ENCODE data around the gene LRRC9.
"Not testable (repeated sequence)": the region's sequence is repeated elsewhere in the genome, so short reads cannot be mapped to it uniquely, and the experiment has no call there.

The LRRC9 gene

DNA sequence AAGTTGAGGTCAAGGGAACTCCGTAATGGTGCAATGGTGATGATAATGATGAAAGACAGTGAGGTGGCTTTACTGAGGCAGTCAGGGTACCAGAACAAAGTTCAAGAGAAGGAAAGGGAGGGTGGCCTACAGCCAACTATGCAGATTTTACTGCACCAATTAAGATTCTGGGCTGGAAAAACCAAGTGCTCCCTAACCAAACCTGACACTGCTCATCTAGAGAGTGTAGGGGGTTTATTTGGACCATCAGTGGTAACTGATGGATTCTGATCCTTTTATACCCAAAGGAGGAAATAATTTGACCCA, 387 bp downstream of the LRRC9 start:
- DNase-seq (ENCODE audit: low read depth), result no peak
- TF ChIP-seq, protein P1, sequence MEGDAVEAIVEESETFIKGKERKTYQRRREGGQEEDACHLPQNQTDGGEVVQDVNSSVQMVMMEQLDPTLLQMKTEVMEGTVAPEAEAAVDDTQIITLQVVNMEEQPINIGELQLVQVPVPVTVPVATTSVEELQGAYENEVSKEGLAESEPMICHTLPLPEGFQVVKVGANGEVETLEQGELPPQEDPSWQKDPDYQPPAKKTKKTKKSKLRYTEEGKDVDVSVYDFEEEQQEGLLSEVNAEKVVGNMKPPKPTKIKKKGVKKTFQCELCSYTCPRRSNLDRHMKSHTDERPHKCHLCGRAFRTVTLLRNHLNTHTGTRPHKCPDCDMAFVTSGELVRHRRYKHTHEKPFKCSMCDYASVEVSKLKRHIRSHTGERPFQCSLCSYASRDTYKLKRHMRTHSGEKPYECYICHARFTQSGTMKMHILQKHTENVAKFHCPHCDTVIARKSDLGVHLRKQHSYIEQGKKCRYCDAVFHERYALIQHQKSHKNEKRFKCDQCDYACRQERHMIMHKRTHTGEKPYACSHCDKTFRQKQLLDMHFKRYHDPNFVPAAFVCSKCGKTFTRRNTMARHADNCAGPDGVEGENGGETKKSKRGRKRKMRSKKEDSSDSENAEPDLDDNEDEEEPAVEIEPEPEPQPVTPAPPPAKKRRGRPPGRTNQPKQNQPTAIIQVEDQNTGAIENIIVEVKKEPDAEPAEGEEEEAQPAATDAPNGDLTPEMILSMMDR (conservative IDR thresholded peaks at IDR 0.05; ENCODE audit: low read depth, low read length), result no peak
- peak overlapping the region; percentile 77 for H3K4me3 ChIP-seq (ENCODE audit: low read length)

DNA sequence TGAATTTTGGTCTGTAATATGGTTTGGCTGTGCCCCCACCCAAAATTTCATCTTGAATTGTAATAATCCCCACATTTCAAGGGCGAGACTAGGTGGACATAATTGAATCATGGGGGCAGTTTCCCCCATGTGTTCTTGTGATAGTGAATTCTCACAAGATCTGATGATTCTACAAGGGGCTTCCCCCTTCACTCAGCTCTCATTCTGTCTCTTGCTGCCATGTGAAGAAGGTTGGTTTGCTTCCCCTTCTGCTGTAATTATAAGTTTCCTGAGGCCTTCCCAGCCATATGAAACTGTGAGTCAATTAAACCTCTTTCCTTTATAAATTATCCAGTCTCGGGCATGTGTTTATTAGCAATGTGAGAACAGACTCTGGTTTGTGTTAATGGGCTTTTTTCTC, 5.9 kb downstream of the LRRC9 start:
- DNase-seq (ENCODE audit: low read depth), result no peak
- no peak overlapping the region for H3K4me3 ChIP-seq (ENCODE audit: low read length)
- TF ChIP-seq, protein P1 (conservative IDR thresholded peaks at IDR 0.05; ENCODE audit: low read depth, low read length), result no peak

DNA sequence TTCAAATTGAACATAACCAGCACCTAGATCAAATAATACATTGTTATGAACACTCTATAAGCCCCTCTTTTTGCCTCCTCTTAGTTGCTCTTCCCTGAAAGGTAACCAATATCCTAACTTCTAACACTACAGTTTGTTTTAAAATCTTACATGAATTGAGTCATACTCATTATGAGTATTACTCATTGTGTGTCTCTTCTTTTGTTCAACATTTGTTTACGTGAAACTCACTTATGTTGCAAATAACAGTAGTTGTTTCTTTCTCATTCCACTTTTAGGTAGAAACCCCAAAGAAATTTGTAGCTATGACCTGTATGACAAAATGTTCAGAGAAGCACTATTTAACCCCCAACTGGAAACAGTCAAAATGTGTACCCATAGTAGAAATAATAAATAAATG, 6.6 kb downstream of the LRRC9 start:
- DNase-seq (ENCODE audit: low read depth), result no peak
- TF ChIP-seq, protein P1 (conservative IDR thresholded peaks at IDR 0.05; ENCODE audit: low read depth, low read length), result no peak
- no peak overlapping the region for H3K4me3 ChIP-seq (ENCODE audit: low read length)

DNA sequence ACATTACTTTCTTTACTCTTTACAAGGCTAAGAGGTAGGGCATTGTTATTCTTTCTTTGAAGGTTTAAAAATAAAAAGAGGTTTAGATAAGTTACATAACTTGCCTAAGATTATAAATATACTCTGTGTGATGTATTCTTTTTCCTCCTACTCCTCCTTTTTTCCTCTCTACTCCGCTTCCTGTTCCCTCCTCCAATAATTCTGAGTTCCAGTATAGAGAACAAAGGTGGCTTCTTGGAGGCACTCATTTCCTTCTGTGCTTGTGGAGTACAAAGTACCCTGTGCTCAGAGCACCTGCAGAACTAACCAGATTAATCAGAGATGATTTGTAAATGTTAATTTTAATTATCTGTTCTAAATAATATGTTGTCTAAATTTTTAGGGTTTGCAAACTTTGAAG, 11.3 kb downstream of the LRRC9 start:
- TF ChIP-seq, protein P1 (conservative IDR thresholded peaks at IDR 0.05; ENCODE audit: low read depth, low read length), result no peak
- DNase-seq (ENCODE audit: low read depth), result no peak
- H3K4me3 ChIP-seq (ENCODE audit: low read length), result no peak overlapping the region

DNA sequence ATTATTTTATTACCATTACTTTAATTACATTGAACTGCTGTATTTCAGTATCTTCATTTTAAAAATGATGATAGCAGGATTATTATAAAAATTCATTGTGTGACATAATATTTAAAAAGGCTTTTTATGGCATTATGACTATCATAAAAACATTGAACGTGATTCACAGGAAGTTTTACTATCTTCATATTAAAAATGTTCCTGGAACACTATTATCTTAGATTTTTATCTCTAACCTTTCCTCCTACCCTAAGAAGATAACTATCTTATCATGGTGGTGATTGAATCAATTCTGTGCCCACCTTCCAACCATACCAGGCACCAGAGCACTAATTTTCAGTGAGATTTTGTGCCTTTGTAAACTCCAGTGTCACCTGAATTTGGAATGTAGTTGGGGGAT, 16.2 kb downstream of the LRRC9 start:
- TF ChIP-seq, protein P1 (conservative IDR thresholded peaks at IDR 0.05; ENCODE audit: low read depth, low read length), result no peak
- DNase-seq (ENCODE audit: low read depth), result no peak
- H3K4me3 ChIP-seq (ENCODE audit: low read length), result no peak overlapping the region

DNA sequence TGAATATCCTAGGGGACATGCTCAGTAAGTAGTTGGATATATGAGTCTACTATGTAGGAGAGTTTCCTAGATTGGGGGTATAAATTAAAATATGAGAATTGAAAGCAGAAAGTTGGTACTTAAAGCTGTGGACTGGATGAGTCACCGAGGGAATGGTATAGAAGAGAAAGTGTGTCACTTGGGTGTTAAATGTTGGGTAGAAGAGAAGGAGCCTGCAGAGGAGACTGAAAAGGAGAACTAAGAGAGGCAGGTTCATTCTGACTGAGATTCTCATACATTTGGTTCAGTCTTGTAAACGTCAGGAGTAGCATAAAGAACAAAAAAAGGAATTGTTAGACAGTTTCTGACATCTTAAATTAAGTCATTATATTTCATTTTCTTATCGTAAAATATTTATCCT, 19.9 kb downstream of the LRRC9 start:
- TF ChIP-seq, protein P1 (conservative IDR thresholded peaks at IDR 0.05; ENCODE audit: low read depth, low read length), result no peak
- H3K4me3 ChIP-seq (ENCODE audit: low read length), result no peak overlapping the region
- DNase-seq (ENCODE audit: low read depth), result no peak

DNA sequence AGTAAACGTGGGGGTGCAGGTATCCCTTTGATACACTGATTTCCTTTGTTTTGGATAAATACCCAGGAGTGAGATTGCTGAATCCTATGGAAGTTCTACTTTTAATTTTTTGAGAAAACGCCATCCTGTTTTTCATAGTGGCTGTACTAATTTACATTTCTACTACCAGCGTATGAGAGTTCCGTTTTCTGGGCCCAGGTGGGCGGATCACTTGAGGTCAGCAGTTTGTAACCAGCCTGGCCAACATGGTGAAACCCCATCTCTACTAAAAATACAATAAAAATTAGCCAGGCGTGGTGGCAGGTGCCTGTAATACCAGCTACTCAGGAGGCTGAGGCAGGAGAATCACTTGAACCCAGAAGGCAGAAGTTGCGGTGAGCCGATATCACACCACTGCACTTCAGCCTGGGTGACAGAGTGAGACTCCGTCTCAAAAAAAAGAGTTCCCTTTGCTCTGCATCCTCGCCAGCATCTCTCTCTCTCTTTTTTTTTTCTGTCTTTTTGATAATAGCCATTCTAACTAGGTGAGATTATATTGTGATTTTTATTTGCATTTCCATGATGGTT, 22.4 kb downstream of the LRRC9 start:
- DNase-seq (ENCODE audit: low read depth); H3K4me3 ChIP-seq (ENCODE audit: low read length): not testable (repeated sequence)

DNA sequence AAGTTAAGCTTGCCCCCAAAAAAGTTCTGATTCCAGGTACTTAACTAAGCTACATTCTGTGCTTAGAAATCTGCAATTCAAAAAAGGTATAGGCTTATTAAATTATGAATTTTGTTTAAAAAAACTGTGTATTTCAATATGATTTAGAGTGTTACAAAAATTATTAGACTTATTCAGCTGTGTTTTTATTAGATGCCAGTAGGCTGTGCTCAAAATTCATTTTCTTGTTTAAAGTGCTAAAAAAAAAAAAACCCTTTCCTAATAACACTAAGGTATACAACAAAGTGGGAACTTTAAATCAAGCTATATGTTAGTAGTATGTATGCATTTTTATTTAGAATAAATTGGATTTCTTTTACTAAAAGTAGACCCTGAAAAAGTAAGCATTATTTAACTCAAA, 25.0 kb downstream of the LRRC9 start:
- H3K4me3 ChIP-seq (ENCODE audit: low read length), result no peak overlapping the region
- TF ChIP-seq, protein P1 (conservative IDR thresholded peaks at IDR 0.05; ENCODE audit: low read depth, low read length), result no peak
- no peak for DNase-seq (ENCODE audit: low read depth)

DNA sequence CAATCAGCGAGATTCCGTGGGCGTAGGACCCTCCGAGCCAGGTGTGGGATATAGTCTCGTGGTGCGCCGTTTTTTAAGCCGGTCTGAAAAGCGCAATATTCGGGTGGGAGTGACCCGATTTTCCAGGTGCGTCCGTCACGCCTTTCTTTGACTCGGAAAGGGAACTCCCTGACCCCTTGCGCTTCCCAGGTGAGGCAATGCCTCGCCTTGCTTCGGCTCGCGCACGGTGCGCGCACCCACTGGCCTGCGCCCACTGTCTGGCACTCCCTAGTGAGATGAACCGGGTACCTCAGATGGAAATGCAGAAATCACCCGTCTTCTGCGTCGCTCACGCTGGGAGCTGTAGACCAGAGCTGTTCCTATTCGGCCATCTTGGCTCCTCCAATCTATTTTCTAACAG, 32.2 kb downstream of the LRRC9 start:
- DNase-seq (ENCODE audit: low read depth); H3K4me3 ChIP-seq (ENCODE audit: low read length): not testable (repeated sequence)

DNA sequence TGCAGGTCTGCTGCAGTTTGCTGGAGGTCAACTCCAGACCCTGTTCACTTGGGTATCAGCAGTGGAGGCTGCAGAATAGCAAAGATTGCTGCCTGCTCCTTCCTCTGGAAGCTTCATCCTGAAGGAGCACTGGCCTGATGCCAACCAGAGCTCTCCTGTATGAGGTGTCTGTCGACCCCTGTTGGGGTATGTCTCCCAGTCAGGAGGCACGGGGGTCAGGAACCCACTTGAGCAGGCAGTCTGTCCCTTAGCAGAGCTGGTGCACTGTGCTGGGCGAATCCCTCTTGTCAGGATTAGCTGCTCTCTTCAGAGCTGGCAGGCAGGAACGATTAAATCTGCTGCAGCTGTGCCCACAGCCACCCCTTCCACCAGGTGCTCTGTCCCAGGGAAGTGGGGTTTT, 37.9 kb downstream of the LRRC9 start:
- not testable (repeated sequence) for H3K4me3 ChIP-seq (ENCODE audit: low read length); DNase-seq (ENCODE audit: low read depth)

Data from retinal pigment epithelial cell (primary cell).